ENCODE data around the gene AGPAT4. TPM values are rescaled to one million over a fixed set of nuclear protein-coding genes. Genes with fewer than 3 reads are reported as not detected.

The AGPAT4 gene
- total RNA-seq, 1 donor from 2014 or later: 23.7 TPM

- Mint-ChIP-seq H3K27me3 (ENCODE audit: low read depth) (peaks cover 4% of the 10 kb centered on the region), H3K9me3 (peaks cover 15% of the 10 kb centered on the region), H3K36me3 (no peaks in the 10 kb centered on the region), H3K27ac (no peak overlapping the region), H3K4me1 (no peaks in the 10 kb centered on the region), H3K4me3 (no peak overlapping the region)
- no peak for DNase-seq (ENCODE audit: low spot score in 2 of 2, unreplicated experiment in 2 of 2)
- TF ChIP-seq CTCF (IDR thresholded peaks at IDR 0.05; ENCODE audit: unreplicated experiment): no peak
These were observed 6.0 kb upstream of the AGPAT4 start for GRCh38 chr6:161279677-161280415.

- Mint-ChIP-seq H3K9me3 (peaks cover 12% of the 10 kb centered on the region), H3K36me3 (no peaks in the 10 kb centered on the region), H3K27me3 (ENCODE audit: low read depth) (peaks cover 4% of the 10 kb centered on the region), H3K27ac (no peak overlapping the region), H3K4me1 (peaks cover 17% of the 10 kb centered on the region), H3K4me3 (no peak overlapping the region)
- TF ChIP-seq CTCF (IDR thresholded peaks at IDR 0.05; ENCODE audit: unreplicated experiment): no peak
- DNase-seq (ENCODE audit: low spot score in 2 of 2, unreplicated experiment in 2 of 2): no peak
These were observed 2.8 kb upstream of the AGPAT4 start for GRCh38 chr6:161276605-161277155.

- peaks cover 21% of the 10 kb centered on the region for H3K4me1 Mint-ChIP-seq
- no peak overlapping the region for H3K4me3 Mint-ChIP-seq
- TF ChIP-seq CTCF (IDR thresholded peaks at IDR 0.05; ENCODE audit: unreplicated experiment): no peak
- no peaks in the 10 kb centered on the region for H3K9me3 Mint-ChIP-seq
- no peak overlapping the region for H3K27ac Mint-ChIP-seq
- peaks cover 1% of the 10 kb centered on the region for H3K27me3 Mint-ChIP-seq (ENCODE audit: low read depth)
- H3K36me3 Mint-ChIP-seq: peaks cover 3% of the 10 kb centered on the region
- no peak for DNase-seq (ENCODE audit: low spot score in 2 of 2, unreplicated experiment in 2 of 2)
These were observed 1.0 kb upstream of the AGPAT4 start for GRCh38 chr6:161274898-161275297.

GRCh38 chr6:161274488-161274858 lies 612 bp upstream of the AGPAT4 start:
- Mint-ChIP-seq H3K27me3 (ENCODE audit: low read depth) (peaks cover 1% of the 10 kb centered on the region), H3K4me3 (peak overlapping the region; percentile 88), H3K27ac (peak overlapping the region; percentile 80), H3K36me3 (peaks cover 5% of the 10 kb centered on the region), H3K4me1 (peaks cover 21% of the 10 kb centered on the region), H3K9me3 (no peaks in the 10 kb centered on the region)
- TF ChIP-seq CTCF (IDR thresholded peaks at IDR 0.05; ENCODE audit: unreplicated experiment): no peak
- no peak for DNase-seq (ENCODE audit: low spot score in 2 of 2, unreplicated experiment in 2 of 2)

- peak overlapping the region; percentile 88 for H3K4me3 Mint-ChIP-seq
- TF ChIP-seq CTCF (IDR thresholded peaks at IDR 0.05; ENCODE audit: unreplicated experiment): no peak
- peaks cover 21% of the 10 kb centered on the region for H3K4me1 Mint-ChIP-seq
- H3K27me3 Mint-ChIP-seq (ENCODE audit: low read depth): peaks cover 1% of the 10 kb centered on the region
- H3K9me3 Mint-ChIP-seq: no peaks in the 10 kb centered on the region
- peaks cover 7% of the 10 kb centered on the region for H3K36me3 Mint-ChIP-seq
- peak in 1 of 2 experiments; percentile 47 for DNase-seq (ENCODE audit: low spot score in 2 of 2, unreplicated experiment in 2 of 2)
- H3K27ac Mint-ChIP-seq: peak overlapping the region; percentile 94
These were observed 548 bp downstream of the AGPAT4 start for GRCh38 chr6:161273274-161273751.
